Left lung (tissue), 10 donors: ENCODE data around the gene PHF11. TPM values are rescaled to one million over a fixed set of nuclear protein-coding genes. Genes with fewer than 3 reads are reported as not detected.
A peak's percentile ranks its signal among the peaks of the same experiment; 100 is the strongest.

Source experiments
- ATAC-seq: fragments of 200-7000 bp; cut with Tn5 transposase; one replicate; pipeline ENCODE4 v1.9.1; 2020; ENCODE audit warnings: moderate library complexity
- DNase-seq, 4 donors: peaks; one replicate each; pipeline ENCODE4 v3.0.0-alpha.2; 2013 to 2020
- H3K27ac ChIP-seq, 2 donors: fragments of 200-600 bp; sonication (generic) in 1 of 2; one replicate each; pipeline versions ENCODE4 v1.5.0 to v1.8.0; 2020 to 2021
- H3K27me3 ChIP-seq, 2 donors: fragments of 200-600 bp; sonication (generic) in 1 of 2; one replicate each; pipeline versions ENCODE4 v1.5.0 to v1.8.0; 2020 to 2021
- H3K36me3 ChIP-seq, 2 donors: fragments of 200-600 bp; sonication (generic) in 1 of 2; one replicate each; pipeline versions ENCODE4 v1.5.0 to v1.8.0; 2020 to 2021
- H3K4me1 ChIP-seq, 2 donors: fragments of 200-600 bp; one replicate each; pipeline ENCODE4 v1.8.0; 2021
- H3K4me3 ChIP-seq, 2 donors: fragments of 200-600 bp; sonication (generic) in 1 of 2; one replicate each; pipeline versions ENCODE4 v1.5.0 to v1.8.0; 2020 to 2021; ENCODE audit warnings: mild to moderate bottlenecking in 1 of 2
- H3K9me3 ChIP-seq, 2 donors: fragments of 200-600 bp; sonication (generic) in 1 of 2; one replicate each; pipeline versions ENCODE4 v1.5.0 to v1.8.0; 2020 to 2021
- intact Hi-C, 2 donors: fragments of 100-400 bp; cut with DNase I; formaldehyde crosslinking; loops; one replicate each; pipeline versions ENCODE4 v1.11.2 to v1.14.2; 2022
- polyA plus RNA-seq, 6 donors: library from polyadenylated mRNA; unstranded; fragments of 120-200 nt; gene quantifications; one replicate each; pipeline ENCODE4 v1.2.1, GENCODE V29; 2013; ENCODE audit not compliant: insufficient read length in 6 of 6
- total RNA-seq, 2 donors: library from RNA; stranded (reverse); fragmentation: NEBNext Ultra II Directional; extraction: Animal tissue kit (Norgen Biotek cat#: 25700); gene quantifications; one replicate each; pipeline ENCODE4 v1.2.1, GENCODE V29; 2021
- TF ChIP-seq, protein P1 (sequence below), 2 donors: fragments of 200-600 bp; sonication (generic) in 1 of 2; IDR thresholded peaks; one replicate each; pipeline versions ENCODE4 v1.5.0 to v1.8.0; 2021; ENCODE audit warnings: antibody characterized with exemption in 2 of 2
- donor health status: DM: no; HTN: yes; CAD: no.
- donor health status: DM: no; HTN: no; CAD: no.

PHF11 gene
- total and polyA plus RNA-seq, 8 donors, result 42.9 to 80.2 (median 71.4) TPM

DNA sequence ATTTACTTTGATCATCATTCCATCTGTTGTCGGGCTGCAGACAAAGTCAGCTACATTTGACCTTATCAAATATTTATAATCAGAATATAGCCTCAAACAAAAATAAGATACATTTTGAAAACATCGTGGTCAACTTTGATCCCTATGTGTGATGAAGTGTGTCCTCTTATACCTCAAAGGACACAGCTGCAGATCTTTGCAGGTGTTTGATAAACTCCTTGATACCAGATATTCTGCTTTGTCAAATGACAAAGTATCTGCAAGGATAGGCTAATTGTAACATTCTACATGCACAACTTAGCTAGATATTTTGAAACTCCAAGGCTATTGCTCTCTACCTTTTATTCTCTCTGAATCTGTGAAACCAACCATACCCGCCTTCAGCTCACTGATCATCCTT, 44.0 kb downstream of the PHF11 start:
- TF ChIP-seq, protein P1, sequence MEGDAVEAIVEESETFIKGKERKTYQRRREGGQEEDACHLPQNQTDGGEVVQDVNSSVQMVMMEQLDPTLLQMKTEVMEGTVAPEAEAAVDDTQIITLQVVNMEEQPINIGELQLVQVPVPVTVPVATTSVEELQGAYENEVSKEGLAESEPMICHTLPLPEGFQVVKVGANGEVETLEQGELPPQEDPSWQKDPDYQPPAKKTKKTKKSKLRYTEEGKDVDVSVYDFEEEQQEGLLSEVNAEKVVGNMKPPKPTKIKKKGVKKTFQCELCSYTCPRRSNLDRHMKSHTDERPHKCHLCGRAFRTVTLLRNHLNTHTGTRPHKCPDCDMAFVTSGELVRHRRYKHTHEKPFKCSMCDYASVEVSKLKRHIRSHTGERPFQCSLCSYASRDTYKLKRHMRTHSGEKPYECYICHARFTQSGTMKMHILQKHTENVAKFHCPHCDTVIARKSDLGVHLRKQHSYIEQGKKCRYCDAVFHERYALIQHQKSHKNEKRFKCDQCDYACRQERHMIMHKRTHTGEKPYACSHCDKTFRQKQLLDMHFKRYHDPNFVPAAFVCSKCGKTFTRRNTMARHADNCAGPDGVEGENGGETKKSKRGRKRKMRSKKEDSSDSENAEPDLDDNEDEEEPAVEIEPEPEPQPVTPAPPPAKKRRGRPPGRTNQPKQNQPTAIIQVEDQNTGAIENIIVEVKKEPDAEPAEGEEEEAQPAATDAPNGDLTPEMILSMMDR (IDR thresholded peaks at IDR 0.05), result no peak

DNA sequence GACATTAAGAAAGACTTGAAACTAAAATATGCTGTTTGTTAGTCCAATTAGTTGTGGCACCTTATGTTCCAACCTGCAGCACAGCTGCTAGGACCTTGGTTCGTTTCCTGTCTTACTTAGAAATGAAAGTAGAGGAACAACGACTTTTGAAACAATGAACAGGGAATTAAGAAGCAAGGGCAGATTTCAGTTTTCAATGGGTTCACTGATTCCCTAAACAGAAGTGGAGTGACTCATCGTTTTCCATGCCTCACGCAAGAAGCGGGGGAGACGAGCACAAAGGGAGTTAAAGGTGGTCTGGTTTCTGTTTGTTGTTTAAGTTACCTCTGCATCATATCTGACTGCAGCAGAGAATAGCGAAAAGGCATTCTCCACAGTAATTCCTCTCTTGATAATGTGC, 44.8 kb downstream of the PHF11 start:
- TF ChIP-seq, protein P1 (IDR thresholded peaks at IDR 0.05), result no peak
- no peaks in the 10 kb centered on the region for H3K9me3 ChIP-seq
- intact Hi-C loops, result no loop called here
- H3K36me3 ChIP-seq, result peaks cover 0 to 54% of the 10 kb centered on the region in 2 donors
- DNase-seq (no peak), ATAC-seq (no peak)
- H3K4me1 ChIP-seq, result peaks cover 0 to 15% of the 10 kb centered on the region in 2 donors
- H3K4me3 ChIP-seq, result no peak overlapping the region
- peak overlapping the region in 1 of 2 donors; percentile 48 for H3K27ac ChIP-seq
- no peaks in the 10 kb centered on the region for H3K27me3 ChIP-seq

More for the DNA sequence above, 44.0 kb downstream of the PHF11 start:
- Histone ChIP-seq H3K9me3 (no peaks in the 10 kb centered on the region), H3K36me3 (peaks cover 0 to 46% of the 10 kb centered on the region in 2 donors), H3K4me3 (no peak overlapping the region), H3K27ac (peak overlapping the region in 1 of 2 donors; percentile 48), H3K27me3 (no peaks in the 10 kb centered on the region), H3K4me1 (peaks cover 0 to 15% of the 10 kb centered on the region in 2 donors)
- no peak for ATAC-seq
- intact Hi-C loops, result no loop called here
- no peak for DNase-seq

GRCh38 chr13:49543656-49544055, 47.9 kb downstream of the PHF11 start:
- no peaks in the 10 kb centered on the region for H3K9me3 ChIP-seq
- no peaks in the 10 kb centered on the region for H3K27me3 ChIP-seq
- H3K4me1 ChIP-seq, result peaks cover 0 to 12% of the 10 kb centered on the region in 2 donors
- TF ChIP-seq, protein P1 (IDR thresholded peaks at IDR 0.05), result no peak
- H3K27ac ChIP-seq, result no peak overlapping the region
- peaks cover 0 to 79% of the 10 kb centered on the region in 2 donors for H3K36me3 ChIP-seq
- H3K4me3 ChIP-seq, result no peak overlapping the region
- no peak for ATAC-seq
- intact Hi-C loops, result no loop called here
- DNase-seq, result no peak

DNA sequence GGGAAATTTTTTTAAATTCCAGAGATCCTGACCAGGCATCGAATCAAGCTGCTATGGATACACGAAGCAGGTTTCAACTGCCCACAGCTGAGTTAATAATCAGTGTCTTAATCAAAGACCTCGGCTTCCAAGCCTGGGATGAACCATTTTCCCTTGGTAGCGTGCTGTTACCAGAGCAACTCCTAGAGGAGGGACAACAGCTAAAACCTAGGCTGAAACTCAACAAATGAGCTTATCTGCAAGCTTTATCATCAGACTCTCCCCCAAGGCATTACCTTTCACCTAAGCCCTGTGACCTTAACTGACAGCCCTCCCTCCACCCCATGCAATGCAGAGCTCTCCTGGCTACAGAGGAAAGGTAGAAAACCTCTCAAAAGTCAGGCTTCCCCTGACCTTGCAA, 49.9 kb downstream of the PHF11 start:
- H3K4me1 ChIP-seq, result peaks cover 0 to 4% of the 10 kb centered on the region in 2 donors
- no peak overlapping the region for H3K27ac ChIP-seq
- TF ChIP-seq, protein P1 (IDR thresholded peaks at IDR 0.05), result no peak
- no peak for ATAC-seq
- H3K36me3 ChIP-seq, result peaks cover 0 to 83% of the 10 kb centered on the region in 2 donors
- H3K4me3 ChIP-seq, result no peak overlapping the region
- no peaks in the 10 kb centered on the region for H3K27me3 ChIP-seq
- no peak for DNase-seq
- intact Hi-C loops, result no loop called here
- H3K9me3 ChIP-seq, result no peaks in the 10 kb centered on the region

DNA sequence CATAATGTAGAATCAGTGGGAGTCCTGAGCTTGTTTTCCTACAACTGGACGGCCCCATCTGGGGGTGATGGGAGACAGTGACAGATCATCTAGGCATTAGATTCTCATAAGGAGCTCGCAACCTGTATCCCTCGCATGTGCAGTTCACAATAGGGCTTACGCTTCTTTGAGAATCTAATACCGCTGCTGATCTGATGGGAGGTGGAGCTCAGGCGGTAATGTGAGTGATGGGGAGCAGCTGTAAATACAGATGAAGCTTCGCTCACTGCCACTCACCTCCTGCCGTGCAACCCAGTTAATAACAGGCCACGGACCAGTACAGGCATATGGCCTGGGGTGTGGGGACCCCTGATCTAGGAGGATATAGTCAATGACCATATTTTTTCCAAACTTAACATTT, 50.8 kb downstream of the PHF11 start:
- intact Hi-C loops, result no loop called here
- no peaks in the 10 kb centered on the region for H3K27me3 ChIP-seq
- H3K4me1 ChIP-seq, result no peaks in the 10 kb centered on the region
- H3K36me3 ChIP-seq, result peaks cover 0 to 81% of the 10 kb centered on the region in 2 donors
- ATAC-seq (no peak), DNase-seq (no peak)
- H3K9me3 ChIP-seq, result no peaks in the 10 kb centered on the region
- H3K27ac ChIP-seq, result no peak overlapping the region
- H3K4me3 ChIP-seq, result no peak overlapping the region
- TF ChIP-seq, protein P1 (IDR thresholded peaks at IDR 0.05), result no peak
